ENCODE measurements around the gene TFPI. TPM values are rescaled to one million over a fixed set of nuclear protein-coding genes. Genes with fewer than 3 reads are reported as not detected.
"Not testable (repeated sequence)": the region's sequence is repeated elsewhere in the genome, so short reads cannot be mapped to it uniquely, and the experiment has no call there.

TFPI gene
- total and polyA plus RNA-seq, 11 donors: 13.5 to 63.7 (median 24.6) TPM

DNA sequence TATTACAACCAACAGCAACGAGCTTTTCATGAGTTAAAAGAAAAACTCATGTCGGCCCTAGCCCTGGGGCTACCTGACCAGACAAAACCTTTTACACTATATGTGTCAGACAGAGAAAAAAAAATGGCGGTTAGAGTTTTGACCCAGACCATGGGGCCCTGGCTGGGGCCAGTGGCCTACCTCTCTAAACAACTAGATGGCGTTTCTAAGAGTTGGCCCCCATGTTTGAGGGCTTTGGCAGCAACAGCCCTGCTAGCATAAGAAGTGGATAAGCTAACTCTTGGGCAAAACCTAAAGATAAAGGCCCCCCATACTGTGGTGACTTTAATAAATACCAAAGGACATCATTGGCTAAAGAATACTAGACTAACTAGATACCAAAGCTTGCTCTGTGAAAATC lies 39.3 kb downstream of the TFPI start:
- Histone ChIP-seq H3K27me3 (no peaks in the 10 kb centered on the region), H3K9me3 (peaks cover 0 to 35% (median 14%) of the 10 kb centered on the region in 12 donors), H3K4me3 (no peak overlapping the region), H3K27ac (no peak overlapping the region), H3K36me3 (peaks cover 0 to 12% (median 4%) of the 10 kb centered on the region in 9 donors), H3K4me1 (no peaks in the 10 kb centered on the region)
- ATAC-seq (no peak), DNase-seq (no peak)
- intact Hi-C loops (cut with DNase I): no loop called here
- no peak for TF ChIP-seq POLR2A (IDR thresholded peaks at IDR 0.05)
- TF ChIP-seq, protein P1, sequence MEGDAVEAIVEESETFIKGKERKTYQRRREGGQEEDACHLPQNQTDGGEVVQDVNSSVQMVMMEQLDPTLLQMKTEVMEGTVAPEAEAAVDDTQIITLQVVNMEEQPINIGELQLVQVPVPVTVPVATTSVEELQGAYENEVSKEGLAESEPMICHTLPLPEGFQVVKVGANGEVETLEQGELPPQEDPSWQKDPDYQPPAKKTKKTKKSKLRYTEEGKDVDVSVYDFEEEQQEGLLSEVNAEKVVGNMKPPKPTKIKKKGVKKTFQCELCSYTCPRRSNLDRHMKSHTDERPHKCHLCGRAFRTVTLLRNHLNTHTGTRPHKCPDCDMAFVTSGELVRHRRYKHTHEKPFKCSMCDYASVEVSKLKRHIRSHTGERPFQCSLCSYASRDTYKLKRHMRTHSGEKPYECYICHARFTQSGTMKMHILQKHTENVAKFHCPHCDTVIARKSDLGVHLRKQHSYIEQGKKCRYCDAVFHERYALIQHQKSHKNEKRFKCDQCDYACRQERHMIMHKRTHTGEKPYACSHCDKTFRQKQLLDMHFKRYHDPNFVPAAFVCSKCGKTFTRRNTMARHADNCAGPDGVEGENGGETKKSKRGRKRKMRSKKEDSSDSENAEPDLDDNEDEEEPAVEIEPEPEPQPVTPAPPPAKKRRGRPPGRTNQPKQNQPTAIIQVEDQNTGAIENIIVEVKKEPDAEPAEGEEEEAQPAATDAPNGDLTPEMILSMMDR (IDR thresholded peaks at IDR 0.05): no peak
- WGBS, 4 donors: 94 to 98% (median 95%) methylated on average over 4 of the region's 4 CpGs

DNA sequence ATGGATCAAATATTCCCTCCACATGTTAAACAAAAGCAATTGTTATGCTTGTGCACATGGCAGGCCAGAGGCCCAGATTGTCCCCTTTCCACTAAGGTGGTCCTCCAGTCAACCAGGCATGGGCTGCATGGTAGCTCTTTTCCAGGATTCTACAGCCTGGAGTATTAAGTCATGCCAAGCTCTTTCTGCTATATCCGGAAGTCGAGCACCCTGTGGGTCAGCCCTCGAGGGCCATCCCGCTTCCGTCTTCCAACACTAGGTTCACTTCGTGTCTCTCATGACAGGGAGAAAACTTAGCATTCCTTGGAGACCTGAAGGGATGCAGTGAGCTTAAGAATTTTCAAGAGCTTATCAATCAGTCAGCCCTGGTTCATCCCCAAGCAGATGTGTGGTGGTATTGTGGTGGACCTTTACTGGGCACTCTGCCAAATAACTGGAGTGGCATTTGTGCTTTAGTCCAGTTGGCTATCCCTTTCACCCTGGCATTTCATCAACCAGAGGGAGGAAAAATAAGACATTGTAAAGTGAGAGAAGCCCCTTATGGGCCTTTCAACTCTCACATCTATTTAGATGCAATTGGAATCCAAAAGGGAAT lies 39.9 kb downstream of the TFPI start:
- peaks cover 0 to 38% (median 14%) of the 10 kb centered on the region in 12 donors for H3K9me3 ChIP-seq
- H3K4me3 ChIP-seq; H3K27ac ChIP-seq; H3K4me1 ChIP-seq; intact Hi-C loops (cut with DNase I); H3K27me3 ChIP-seq; H3K36me3 ChIP-seq; DNase-seq; ATAC-seq: not testable (repeated sequence)
- WGBS, 4 donors: 91 to 96% (median 95%) methylated on average over 6 of the region's 6 CpGs

DNA sequence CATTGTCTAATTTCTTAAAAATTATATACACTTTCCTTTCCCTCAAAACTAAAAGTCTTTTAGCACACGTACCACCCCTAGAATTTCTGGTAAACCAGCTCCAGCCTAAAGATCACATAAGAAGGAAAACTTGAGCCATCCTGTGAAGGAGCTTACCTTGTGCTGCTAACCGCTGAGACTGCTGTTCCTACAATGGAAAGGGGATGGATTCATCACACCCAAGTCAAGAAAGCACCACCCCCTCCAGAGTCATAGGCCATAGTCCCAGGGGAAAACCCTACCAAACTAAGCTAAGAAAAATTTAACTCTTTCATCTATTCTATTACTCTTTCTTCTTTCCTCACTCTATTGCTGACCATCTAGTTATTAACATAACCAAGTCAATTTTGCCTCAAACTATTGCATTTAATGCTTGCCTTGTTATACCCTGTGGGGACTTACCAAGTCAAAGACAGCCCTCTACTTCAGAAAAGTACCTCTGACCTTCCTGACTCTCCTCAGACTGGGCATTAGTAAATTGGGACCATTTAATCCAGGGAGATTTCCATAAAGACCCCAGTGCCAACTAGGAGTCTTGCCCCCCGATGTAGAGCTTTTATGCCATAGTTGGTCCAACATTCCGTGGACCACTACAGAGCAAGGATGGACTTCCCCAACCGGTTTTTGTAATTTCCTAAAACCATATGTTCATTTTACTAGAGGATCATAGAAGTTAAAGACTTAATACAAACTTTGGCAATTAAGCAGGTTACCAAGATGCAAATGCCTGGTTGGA lies 40.6 kb downstream of the TFPI start:
- DNase-seq; H3K36me3 ChIP-seq; H3K27me3 ChIP-seq; H3K4me1 ChIP-seq; ATAC-seq; H3K4me3 ChIP-seq; intact Hi-C loops (cut with DNase I); H3K27ac ChIP-seq: not testable (repeated sequence)
- H3K9me3 ChIP-seq: peaks cover 0 to 39% (median 14%) of the 10 kb centered on the region in 12 donors
- WGBS, 4 donors: 88 to 94% (median 91%) methylated on average over 5 of the region's 5 CpGs

DNA sequence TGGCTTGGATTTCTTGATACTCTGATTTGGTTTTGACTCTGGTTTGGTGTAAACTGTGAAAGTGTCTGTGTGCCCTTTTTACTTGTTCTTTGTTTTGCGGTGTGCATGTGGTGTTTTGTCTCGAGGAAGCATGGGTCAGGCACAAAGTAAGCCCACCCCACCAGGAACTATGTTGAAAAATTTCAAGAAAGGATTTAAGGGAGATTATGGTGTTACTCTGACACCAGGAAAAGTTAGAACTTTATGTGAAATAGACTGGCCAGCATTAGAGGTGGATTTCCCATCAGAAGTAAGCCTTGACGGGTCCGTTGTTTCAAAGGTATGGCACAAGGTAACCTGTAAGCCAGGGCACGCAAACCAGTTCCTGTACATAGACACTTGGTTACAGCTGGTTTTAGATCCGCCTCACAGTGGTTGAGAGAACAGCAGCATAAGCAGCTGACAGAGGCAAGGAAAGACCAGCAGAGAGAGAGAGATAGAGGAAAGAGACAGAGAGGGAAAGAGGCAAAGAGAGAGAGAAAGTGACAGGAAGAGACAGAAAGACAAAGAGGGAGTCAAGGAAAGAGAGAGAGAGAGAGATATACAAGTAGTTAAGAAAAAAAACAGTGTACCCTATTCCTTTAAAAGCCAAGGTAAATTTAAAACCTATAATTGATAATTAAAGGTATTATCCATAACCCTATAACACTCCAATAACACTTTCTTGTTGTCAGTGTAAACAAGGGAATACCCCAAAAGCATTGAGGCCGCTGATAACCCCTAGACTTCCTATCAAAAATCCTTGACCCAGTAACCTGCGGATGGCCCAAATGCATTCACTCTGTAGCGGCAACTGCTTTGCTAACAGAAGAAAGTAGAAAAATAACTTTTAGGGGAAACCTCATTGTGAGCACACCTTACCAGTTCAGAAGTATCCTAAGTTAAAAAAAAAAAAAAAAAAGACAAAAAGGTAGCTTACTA lies 42.6 kb downstream of the TFPI start:
- ATAC-seq (no peak), DNase-seq (no peak)
- H3K27ac ChIP-seq: no peak overlapping the region
- H3K4me3 ChIP-seq: no peak overlapping the region
- intact Hi-C loops (cut with DNase I): no loop called here
- H3K36me3 ChIP-seq: no peaks in the 10 kb centered on the region
- no peaks in the 10 kb centered on the region for H3K4me1 ChIP-seq
- H3K9me3 ChIP-seq: peaks cover 0 to 34% (median 3%) of the 10 kb centered on the region in 12 donors
- WGBS, 4 donors: 82 to 86% (median 84%) methylated on average over 9 of the region's 9 CpGs
- no peak for TF ChIP-seq POLR2A (IDR thresholded peaks at IDR 0.05)
- TF ChIP-seq, protein P1 (IDR thresholded peaks at IDR 0.05): no peak
- H3K27me3 ChIP-seq: no peaks in the 10 kb centered on the region

DNA sequence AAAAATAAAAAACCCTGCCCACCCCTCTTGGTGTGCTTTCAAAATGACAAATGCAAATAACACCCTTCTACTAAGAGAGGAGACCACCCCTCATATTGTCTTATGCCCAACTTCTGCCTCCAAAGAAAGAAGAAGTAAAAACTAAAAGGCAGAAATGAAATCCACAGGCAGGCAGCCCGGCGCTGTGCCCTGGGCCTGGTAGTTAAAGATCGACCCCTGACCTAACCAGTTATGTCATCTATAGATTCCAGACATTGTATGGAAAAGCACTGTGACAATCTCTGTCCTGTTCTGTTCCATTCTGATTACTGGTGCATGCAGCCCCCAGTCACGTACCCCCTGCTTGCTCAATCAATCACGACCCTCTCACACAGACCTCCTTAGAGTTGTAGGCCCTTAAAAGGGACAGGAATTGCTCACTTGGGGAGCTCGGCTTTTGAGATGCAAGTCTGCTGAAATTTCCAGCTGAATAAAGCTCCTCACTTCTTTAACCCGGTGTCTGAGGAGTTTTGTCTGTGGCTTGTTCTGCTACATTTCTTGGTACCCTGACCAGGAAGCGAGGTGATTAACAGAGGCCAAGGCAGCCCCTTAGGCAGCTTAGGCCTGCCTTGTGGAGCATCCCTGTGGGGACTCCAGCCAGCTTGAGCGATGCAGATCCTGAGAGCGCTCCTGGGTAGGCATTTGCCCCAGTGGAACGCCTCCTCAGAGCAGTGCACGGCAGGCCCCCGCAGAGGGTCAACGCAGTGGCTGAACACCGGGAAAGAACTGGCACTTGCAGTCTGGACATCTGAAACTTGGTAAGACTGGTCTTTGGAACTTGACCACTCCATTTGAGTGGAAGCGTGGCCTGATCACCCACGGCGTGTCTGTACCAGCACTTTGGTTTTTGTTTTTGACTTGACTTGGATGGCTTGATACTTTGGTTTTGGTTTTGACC lies 43.5 kb downstream of the TFPI start:
- DNase-seq; intact Hi-C loops (cut with DNase I); H3K4me1 ChIP-seq: not testable (repeated sequence)

More for the DNA sequence above, 43.5 kb downstream of the TFPI start:
- not testable (repeated sequence) for H3K27ac ChIP-seq, H3K36me3 ChIP-seq, H3K4me3 ChIP-seq, H3K27me3 ChIP-seq, ATAC-seq
- H3K9me3 ChIP-seq: peaks cover 0 to 34% (median under 1%) of the 10 kb centered on the region in 12 donors
- 78 to 82% (median 80%) methylated on average over 14 to 18 of the region's 18 CpGs for WGBS, 4 donors

Measured in heart left ventricle (tissue), 16 donors.